ENCODE results near the gene BCL2L12.

The BCL2L12 gene

DNA sequence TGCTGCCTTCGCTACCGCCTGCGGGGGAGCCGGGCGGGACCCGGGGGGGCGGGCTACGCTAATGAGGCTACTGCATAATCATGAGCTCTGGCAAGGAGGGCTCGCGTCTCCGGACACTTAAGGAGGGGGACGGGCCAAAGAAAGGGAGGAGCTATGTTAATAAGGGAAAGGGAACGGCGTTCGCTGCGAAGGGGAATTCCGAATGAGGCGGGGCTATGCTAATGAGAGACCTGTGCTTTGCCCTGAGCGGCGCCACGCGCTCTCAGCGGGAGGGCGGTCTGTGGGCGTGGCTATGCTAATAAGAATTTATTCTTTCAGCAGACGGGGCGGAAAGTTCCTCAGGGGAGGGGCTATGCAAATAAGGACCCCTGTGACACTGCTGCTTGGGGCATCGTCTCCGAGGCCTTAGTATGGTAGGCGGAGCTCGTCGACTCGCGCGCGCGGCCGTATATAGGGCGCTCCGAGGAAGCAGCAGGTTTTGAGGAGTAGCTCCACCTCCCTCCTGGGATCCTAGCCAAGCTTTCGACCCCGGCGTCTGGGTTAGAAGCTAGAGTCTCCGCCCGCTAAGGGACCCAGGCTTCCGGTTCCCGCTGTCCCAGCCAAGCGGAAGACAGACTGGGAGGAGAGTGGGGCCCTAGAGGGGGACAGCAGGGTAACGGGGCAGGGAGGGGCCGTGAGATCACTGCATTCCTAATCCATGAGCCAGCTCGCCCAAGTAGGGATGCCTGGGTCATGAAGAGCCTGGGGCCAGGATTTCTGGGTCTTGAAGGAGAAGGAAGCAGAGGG, 25.4 kb upstream of the BCL2L12 start, which contains the start of gene RRAS:
Gene RRAS, minus strand, starts transcription at position 31 of the 786 bp plus-strand sequence. CDS start 45 bp downstream, outside the sequence.
- DNase-seq: peak; percentile 100
- in situ Hi-C loops (cut with MboI; ENCODE audit: low pct_unique_long_range_greater_than_20kb, low sequenced_read_pairs): no loop called here

DNA sequence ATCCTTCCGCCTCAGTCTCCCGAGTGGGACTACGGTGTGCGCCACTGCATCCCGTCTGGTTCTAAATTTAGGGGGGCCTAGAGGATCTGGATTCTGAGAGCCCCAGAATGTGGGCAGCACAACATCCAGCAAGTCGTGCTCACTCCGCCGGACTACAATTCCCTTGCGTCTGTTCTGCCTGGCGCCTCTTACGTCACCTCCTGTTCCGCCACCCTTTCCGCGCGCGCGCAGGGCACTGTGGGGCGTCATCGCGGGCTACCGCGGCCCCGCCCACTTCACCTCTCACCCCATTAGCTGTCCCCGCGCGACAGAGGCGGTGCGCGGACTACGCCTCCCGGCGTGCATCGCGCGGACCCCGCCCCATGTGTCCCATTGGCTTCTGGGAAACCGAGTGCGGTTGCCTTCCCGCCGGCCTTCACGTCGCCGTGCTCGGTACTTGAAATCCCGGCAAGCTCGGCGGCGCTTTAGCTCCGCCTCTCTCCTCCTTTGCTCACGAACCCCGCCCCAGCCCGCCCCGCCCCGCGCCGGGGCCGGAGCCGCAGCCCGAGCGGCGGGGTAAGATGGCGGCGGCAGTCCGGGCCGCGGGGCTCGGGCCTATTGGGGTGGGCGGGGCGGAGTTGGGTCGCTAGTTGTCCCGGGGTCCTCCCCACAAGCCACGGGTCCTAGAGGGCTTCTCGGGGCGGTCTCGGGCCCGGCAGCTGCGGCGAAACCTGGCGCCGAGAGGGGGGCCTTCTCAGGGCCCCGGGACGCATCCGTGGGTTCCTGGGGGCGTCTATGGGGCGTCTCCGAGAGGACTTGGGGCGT, 23.8 kb upstream of the BCL2L12 start, which contains the start of gene SCAF1:
Gene SCAF1, plus strand, starts transcription at position 522 of the 804 bp plus-strand sequence. CDS start 2,818 bp downstream, outside the sequence.
- DNase-seq: peak; percentile 100
- in situ Hi-C loops (cut with MboI; ENCODE audit: low pct_unique_long_range_greater_than_20kb, low sequenced_read_pairs): no loop called here

DNA sequence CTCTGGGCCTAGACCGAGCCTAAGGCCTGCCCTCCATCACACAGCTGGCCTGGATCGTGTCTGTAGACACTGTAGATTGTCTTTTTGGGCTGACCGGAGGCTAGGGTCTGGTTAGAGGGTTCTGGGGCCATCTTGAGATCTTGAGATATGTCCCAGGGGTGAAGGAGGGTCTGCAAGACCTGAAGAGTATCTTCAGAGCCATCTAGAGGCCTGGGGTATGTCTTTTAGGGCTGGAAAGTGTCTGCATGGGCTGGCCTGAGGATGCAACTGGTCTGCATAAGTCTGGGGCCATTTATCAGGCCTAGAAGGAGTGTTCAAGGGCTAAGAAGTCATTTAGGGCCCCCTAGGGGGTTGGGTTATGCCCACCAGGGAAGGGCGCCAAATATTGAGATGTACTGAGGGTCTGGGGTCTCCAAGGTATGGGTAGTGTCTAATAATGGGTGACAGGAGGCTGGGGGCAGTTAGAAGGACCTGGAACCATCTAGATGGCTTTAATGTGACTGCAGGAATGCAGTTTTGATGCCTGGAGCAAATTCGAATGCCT, 23.2 kb upstream of the BCL2L12 start:
- in situ Hi-C loops (cut with MboI; ENCODE audit: low pct_unique_long_range_greater_than_20kb, low sequenced_read_pairs): no loop called here
- DNase-seq: no peak

DNA sequence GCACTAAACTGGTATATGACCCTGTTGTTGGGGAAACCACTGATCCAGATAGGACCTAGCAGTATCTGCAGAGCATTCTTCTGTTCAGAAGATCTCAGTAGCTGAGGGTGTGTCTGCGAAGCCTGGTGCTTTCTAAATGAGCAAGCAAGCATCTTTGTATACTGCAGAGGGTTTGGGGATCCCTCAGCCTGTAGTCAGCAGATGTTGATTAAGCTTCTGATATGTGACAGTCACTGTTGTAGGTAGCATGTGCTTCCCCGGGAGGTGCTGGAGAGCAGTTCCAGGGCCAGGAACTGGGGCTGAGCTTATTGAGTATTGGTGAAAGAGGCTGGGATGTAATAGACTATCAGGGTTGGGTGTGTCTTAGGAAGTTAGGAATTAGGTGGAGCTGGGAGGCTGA, 22.3 kb upstream of the BCL2L12 start:
- in situ Hi-C loops (cut with MboI; ENCODE audit: low pct_unique_long_range_greater_than_20kb, low sequenced_read_pairs): no loop called here
- DNase-seq: no peak

DNA sequence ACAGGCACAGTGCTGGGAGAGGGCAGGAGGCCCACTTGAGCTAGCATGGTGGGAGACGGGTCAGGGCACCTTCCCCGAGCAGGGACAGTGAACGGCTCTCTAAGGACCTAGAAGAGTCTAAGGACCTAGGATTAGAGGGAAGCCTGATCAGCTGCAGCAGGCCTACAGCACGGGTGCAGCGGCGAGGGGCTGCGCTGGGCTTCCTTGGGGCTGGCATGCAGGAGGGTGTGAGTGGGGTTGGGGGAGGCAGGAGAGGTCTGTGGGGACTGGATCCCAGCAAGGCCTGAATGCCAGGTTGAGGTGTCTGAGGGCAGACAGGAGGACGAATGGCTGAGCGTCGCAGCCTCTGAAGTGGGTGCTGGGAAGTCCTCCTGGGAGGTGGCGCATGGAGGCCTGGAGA, 20.1 kb upstream of the BCL2L12 start:
- in situ Hi-C loops (cut with MboI; ENCODE audit: low pct_unique_long_range_greater_than_20kb, low sequenced_read_pairs): no loop called here
- no peak for DNase-seq

DNA sequence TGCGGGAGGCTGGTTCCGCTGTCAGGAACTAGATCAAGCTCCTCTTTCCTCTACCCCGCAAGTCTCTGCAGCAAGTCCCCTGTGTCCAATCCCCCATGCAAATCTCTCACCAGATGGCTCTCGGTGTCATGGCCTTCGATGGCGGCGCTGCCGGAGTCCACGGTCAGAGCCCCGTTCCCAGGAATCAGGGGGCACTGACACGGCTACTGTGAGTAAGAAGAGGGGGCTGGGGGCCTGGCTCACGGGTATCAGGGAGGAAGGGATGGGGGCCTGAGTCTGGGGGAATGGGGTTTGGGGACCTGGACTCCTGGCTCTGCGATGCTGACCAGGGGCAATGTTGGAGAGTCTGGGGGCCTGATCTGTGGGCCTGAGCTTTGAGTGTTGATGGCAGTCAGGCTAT, 19.7 kb upstream of the BCL2L12 start:
- in situ Hi-C loops (cut with MboI; ENCODE audit: low pct_unique_long_range_greater_than_20kb, low sequenced_read_pairs): no loop called here

DNA sequence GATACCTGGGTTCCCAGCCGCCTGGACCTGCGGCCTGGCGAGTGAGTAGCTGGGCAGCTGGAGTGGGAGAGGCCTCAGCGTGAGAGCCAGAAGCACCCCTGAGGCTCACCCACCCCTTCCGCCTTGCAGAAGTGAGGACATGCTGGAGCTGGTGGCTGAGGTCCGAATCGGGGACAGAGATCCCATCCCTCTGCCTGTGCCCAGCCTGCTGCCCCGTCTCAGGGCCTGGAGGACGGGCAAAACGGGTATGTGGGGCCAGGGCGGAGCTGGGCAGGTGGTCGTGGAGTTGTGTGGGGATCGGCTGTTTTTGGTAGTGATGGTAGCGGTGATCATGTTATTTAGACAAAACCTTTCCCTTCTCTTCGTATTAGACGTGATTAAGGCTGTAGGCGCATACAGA, 19.1 kb upstream of the BCL2L12 start:
- in situ Hi-C loops (cut with MboI; ENCODE audit: low pct_unique_long_range_greater_than_20kb, low sequenced_read_pairs): no loop called here
- no peak for DNase-seq

More for the DNA sequence above, 19.7 kb upstream of the BCL2L12 start:
- DNase-seq: no peak

DNA sequence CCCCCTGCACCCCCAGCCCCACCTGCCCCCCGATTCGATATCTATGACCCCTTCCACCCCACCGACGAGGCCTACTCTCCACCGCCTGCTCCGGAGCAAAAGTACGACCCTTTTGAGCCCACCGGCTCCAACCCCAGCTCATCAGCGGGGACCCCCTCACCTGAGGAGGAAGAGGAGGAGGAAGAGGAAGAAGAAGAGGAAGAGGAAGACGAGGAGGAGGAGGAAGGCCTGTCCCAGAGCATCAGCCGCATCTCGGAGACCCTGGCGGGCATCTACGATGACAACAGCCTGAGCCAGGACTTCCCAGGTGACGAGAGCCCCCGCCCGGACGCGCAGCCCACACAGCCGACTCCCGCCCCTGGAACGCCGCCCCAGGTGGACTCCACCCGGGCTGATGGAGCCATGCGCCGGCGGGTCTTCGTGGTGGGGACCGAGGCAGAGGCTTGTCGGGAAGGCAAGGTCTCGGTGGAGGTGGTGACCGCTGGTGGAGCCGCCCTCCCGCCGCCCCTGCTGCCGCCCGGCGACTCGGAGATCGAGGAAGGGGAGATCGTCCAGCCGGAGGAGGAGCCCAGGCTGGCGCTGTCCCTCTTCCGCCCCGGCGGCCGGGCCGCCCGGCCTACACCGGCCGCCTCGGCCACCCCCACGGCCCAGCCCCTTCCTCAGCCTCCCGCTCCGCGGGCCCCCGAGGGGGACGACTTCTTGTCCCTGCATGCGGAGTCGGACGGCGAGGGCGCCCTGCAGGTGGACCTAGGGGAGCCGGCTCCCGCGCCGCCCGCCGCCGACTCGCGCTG, 14.5 kb upstream of the BCL2L12 start:
- in situ Hi-C loops (cut with MboI; ENCODE audit: low pct_unique_long_range_greater_than_20kb, low sequenced_read_pairs): no loop called here
- DNase-seq: no peak

DNA sequence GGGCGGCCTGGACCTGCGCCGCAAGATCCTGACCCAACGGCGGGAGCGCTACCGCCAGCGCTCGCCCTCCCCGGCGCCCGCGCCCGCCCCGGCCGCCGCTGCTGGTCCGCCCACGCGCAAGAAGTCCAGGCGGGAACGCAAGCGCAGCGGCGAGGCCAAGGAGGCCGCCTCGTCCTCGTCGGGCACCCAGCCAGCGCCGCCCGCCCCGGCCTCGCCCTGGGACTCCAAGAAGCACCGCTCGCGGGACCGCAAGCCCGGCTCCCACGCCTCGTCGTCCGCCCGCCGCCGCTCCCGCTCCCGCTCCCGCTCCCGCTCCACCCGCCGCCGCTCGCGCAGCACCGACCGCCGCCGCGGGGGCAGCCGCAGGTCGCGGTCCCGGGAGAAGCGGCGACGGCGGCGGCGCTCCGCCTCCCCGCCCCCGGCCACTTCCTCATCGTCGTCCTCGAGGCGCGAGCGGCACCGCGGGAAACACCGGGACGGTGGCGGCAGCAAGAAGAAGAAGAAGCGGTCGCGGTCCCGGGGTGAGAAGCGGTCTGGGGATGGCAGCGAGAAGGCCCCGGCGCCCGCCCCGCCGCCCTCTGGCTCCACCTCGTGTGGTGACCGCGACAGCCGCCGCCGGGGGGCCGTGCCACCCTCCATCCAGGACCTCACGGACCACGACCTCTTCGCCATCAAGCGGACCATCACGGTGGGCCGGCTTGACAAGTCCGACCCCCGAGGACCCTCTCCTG, 13.7 kb upstream of the BCL2L12 start:
- DNase-seq: no peak
- in situ Hi-C loops (cut with MboI; ENCODE audit: low pct_unique_long_range_greater_than_20kb, low sequenced_read_pairs): no loop called here

DNA sequence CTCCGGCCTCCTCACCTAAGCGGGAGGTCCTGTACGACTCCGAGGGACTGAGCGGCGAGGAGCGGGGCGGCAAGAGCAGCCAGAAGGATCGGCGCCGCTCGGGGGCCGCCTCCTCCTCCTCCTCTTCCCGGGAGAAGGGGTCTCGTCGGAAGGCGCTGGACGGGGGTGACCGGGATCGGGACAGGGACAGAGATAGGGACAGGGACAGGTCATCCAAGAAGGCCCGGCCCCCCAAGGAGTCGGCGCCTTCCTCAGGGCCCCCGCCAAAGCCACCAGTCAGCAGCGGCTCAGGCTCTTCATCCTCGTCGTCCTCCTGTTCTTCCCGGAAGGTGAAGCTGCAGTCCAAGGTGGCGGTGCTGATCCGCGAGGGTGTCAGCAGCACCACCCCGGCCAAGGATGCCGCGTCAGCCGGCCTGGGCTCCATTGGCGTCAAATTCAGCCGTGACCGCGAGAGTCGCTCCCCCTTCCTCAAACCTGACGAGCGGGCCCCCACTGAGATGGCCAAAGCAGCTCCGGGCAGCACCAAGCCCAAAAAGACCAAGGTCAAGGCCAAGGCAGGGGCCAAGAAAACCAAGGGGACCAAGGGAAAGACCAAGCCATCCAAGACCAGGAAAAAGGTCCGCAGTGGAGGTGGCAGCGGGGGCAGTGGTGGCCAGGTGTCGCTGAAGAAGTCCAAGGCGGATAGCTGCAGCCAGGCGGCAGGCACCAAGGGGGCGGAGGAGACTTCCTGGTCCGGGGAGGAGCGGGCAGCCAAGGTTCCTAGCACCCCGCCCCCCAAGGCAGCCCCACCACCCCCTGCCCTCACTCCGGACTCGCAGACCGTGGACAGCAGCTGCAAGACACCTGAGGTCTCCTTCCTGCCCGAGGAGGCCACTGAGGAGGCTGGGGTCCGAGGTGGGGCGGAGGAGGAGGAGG, 12.9 kb upstream of the BCL2L12 start:
- DNase-seq: no peak
- in situ Hi-C loops (cut with MboI; ENCODE audit: low pct_unique_long_range_greater_than_20kb, low sequenced_read_pairs): no loop called here

DNA sequence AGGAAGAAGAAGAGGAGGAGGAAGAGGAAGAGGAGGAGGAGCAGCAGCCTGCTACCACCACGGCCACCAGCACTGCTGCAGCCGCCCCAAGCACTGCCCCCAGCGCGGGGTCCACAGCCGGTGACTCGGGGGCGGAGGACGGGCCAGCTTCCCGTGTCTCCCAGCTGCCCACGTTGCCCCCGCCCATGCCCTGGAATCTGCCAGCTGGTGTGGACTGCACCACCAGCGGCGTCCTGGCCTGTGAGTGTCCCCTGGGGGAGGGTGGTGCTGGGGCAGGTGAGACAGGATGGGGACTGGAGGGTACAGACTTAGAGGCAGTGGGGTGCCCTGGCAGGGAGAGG, 12.3 kb upstream of the BCL2L12 start:
- DNase-seq: no peak
- in situ Hi-C loops (cut with MboI; ENCODE audit: low pct_unique_long_range_greater_than_20kb, low sequenced_read_pairs): no loop called here

DNA sequence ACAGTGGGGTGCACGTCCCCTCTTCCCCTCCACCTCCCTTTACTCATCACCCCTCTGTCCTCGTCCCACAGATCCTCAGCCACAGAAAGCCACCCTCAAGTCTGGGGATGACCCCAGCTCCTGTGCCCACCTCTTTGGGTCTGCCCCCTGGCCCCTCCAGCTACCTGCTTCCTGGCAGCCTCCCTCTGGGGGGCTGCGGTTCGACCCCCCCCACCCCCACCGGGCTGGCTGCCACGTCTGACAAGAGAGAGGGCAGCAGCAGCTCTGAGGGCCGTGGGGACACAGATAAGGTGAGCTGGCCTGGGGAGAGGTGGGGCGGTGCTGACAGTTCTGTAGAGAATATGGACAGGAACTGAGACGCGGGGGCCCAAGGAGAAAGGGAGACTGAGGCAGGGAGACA, 11.2 kb upstream of the BCL2L12 start:
- DNase-seq: no peak
- in situ Hi-C loops (cut with MboI; ENCODE audit: low pct_unique_long_range_greater_than_20kb, low sequenced_read_pairs): no loop called here

DNA sequence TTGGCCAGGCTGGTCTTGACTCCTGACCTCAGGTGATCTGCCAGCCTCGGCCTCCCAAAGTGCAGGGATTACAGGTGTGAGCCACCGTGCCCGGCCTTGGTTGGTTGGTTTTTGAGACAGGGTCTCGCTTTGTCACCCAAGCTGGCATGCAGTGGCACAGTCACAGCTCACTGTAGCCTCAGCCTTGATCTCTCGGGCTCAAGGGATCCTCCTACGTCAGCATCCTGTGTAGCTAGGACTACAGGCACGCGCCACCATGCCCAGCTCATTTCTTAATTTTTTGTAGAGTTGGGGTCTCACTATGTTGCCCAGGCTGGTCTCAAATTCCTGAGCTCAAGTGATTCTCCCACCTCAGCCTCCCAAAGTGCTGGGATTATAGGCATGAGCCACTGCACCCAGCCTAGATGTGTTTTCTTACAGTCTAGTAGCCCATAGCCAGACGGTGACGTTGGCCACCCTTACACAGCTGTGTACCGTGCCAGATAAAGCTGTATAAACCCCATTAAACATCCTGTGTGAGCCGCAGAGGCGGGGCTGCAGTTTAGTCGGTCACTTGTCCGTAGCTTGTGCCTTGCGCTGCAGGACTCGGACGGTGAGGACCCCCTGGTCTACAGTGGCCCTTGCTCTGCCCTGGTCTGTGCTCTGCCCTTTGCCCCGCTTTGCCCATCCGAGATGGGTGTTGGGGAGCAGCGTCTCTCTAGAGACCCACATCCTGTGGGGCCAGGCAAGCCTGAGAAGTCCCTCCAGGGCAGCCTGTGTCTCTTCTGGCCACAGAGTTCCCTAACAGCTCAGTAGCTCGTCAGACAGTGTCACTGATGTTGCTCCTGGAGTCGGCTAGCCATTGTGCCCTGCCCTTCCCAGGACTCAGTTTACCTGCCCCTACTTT, 9.9 kb upstream of the BCL2L12 start:
- in situ Hi-C loops (cut with MboI; ENCODE audit: low pct_unique_long_range_greater_than_20kb, low sequenced_read_pairs): no loop called here
- DNase-seq: no peak

DNA sequence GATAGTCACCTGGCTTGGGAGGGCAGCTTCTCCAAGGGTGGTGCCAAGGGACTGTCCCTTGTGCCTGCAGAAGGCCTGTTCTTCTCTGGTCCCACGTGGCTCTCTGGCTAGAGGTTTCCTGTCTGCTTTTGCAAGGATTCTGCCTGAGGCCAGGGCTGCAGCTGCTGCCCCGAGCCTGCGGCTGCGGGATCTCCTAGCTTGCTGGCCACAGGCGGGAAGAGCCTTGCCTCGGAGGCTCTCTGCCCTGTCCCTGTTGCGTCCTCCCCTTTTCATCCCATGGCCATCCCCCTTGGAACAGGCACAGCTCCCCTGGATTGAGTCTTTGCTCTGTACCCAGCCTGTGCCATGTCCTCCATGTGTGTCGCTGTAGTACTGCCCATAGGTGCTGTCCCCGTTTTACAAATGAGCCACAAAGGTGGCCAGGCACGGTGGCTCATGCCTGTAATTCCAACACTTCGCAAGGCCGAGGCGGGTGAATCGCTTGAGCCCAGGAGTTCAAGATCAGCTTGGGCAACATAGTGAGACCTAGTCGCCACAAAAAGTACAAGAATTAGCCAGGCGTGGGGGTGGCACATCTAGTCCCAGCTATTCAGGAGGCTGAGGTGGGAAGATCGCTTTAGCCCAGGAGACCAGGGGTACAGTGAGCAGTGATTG, 9.2 kb upstream of the BCL2L12 start:
- in situ Hi-C loops (cut with MboI; ENCODE audit: low pct_unique_long_range_greater_than_20kb, low sequenced_read_pairs): no loop called here
- DNase-seq: no peak

DNA sequence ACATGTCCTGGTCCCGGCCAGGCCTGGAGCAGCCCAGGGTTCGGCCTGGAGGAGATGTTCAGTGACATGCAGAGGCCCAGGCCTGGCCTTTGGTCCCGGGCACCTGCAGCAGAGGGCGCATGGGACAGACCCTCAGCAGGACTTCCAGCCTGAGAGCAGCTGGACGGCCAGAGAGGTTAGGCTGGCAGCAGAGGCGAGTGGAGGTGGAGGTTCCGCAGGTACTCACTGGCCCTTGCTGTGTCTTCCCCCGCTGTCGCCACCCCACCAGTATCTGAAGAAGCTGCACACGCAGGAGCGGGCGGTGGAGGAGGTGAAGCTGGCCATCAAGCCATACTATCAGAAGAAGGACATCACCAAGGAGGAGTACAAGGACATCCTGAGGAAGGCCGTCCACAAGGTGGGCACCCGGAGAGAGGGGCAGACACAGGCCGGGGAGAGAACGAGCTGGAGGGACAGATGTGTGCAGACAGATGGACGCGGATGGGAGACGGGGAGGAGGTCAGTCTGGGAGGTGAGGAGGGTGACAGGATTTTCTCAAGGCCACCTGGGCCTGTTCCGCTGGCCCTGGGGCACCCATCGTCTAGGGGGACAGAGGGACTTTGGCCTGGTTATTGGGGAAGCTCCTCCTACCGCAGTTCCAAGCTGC, 8.1 kb upstream of the BCL2L12 start:
- in situ Hi-C loops (cut with MboI; ENCODE audit: low pct_unique_long_range_greater_than_20kb, low sequenced_read_pairs): no loop called here
- no peak for DNase-seq

DNA sequence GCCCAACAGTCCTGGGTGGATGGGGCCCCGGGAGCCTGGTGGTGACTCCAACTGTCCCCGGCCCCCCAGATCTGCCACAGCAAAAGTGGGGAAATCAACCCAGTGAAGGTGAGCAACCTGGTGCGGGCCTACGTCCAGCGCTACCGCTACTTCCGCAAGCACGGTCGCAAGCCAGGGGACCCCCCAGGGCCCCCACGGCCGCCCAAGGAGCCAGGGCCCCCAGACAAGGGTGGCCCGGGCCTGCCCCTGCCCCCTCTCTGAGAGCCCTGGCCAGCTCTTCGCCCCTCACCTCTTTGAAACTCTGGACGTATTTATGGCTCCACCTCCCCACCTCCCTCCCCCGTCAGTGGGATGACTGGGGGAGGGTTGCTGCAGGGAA, 7.6 kb upstream of the BCL2L12 start:
- DNase-seq: no peak
- in situ Hi-C loops (cut with MboI; ENCODE audit: low pct_unique_long_range_greater_than_20kb, low sequenced_read_pairs): no loop called here
